PC-9 (cell line): ENCODE results near the gene TP53BP1. TPM values are rescaled to one million over a fixed set of nuclear protein-coding genes. Genes with fewer than 3 reads are reported as not detected.

Experiments used
- BruUV-seq: library from RNA; stranded (reverse); fragments of 400-500 nt; replicated peaks from 2 replicates; lab custom pipeline; 2021; lab: Mats Ljungman, UMichigan
- CTCF ChIA-PET: fragments of 300-600 bp; sonication (Branson Sonifier 250); formaldehyde crosslinking; loops from one replicate; lab custom pipeline; 2022; ENCODE audit warnings: antibody characterized with exemption; lab: Charles Lee
- POLR2A ChIA-PET: fragments of 300-600 bp; sonication (Branson Sonifier 250); formaldehyde crosslinking; loops from one replicate; lab custom pipeline; 2022; ENCODE audit warnings: antibody characterized with exemption; ENCODE audit not compliant: unreplicated experiment; lab: Charles Lee
- DNase-seq, 2 experiments: peaks; one replicate each; pipeline versions ENCODE4 v3.0.0 to v3.0.0-alpha.2; 2015 to 2022; ENCODE audit warnings: mixed read lengths in 1 of 2
- H2AFZ ChIP-seq: fragments of 200-600 bp; sonication (generic); 2 replicates; pipeline ENCODE4 v1.8.1; 2017; ENCODE audit warnings: antibody characterized with exemption
- H3F3A ChIP-seq: fragments of 200-600 bp; sonication (generic); 2 replicates; pipeline ENCODE4 v1.8.1; 2017; ENCODE audit warnings: antibody characterized with exemption, mild to moderate bottlenecking, low read depth; ENCODE audit not compliant: insufficient read depth
- H3K27ac ChIP-seq: fragments of 200-600 bp; sonication (generic); 2 replicates; pipeline ENCODE4 v1.6.1; 2016; ENCODE audit warnings: mixed run types
- H3K27me3 ChIP-seq: fragments of 200-600 bp; sonication (generic); 2 replicates; pipeline ENCODE4 v1.6.1; 2016; ENCODE audit warnings: low read depth, mixed run types; ENCODE audit not compliant: insufficient read depth
- H3K36me3 ChIP-seq: fragments of 200-600 bp; sonication (generic); 2 replicates; pipeline ENCODE4 v1.6.1; 2016; ENCODE audit warnings: low read depth, mixed run types
- H3K4me1 ChIP-seq: fragments of 200-600 bp; sonication (generic); replicated peaks from 2 replicates; pipeline ENCODE4 v1.6.1; 2016; ENCODE audit warnings: mixed run types; ENCODE audit not compliant: insufficient read depth
- H3K4me2 ChIP-seq: fragments of 200-600 bp; sonication (generic); 2 replicates; pipeline ENCODE4 v1.6.1; 2017; ENCODE audit warnings: mixed run types
- H3K4me3 ChIP-seq: fragments of 200-600 bp; sonication (generic); 2 replicates; pipeline ENCODE4 v1.6.1; 2016; ENCODE audit warnings: mixed run types
- H3K79me2 ChIP-seq: fragments of 200-600 bp; sonication (generic); 2 replicates; pipeline ENCODE4 v1.6.1; 2017; ENCODE audit warnings: low read depth, mixed run types
- H3K9me2 ChIP-seq: fragments of 200-600 bp; sonication (generic); 2 replicates; pipeline ENCODE4 v1.8.1; 2017; ENCODE audit warnings: mild to moderate bottlenecking; ENCODE audit not compliant: insufficient read depth
- H3K9me3 ChIP-seq: fragments of 200-600 bp; sonication (generic); 2 replicates; pipeline ENCODE4 v1.8.1; 2016; ENCODE audit warnings: low read depth; ENCODE audit not compliant: insufficient read depth
- H4K20me1 ChIP-seq: fragments of 200-600 bp; sonication (generic); 2 replicates; pipeline ENCODE4 v1.8.1; 2017; ENCODE audit not compliant: insufficient read depth
- EZH2 ChIP-seq: fragments of 200-600 bp; sonication (generic); IDR thresholded peaks from 2 replicates; pipeline ENCODE4 v1.8.0; 2017; ENCODE audit warnings: antibody characterized with exemption, low read depth
- intact Hi-C: fragments of 100-400 bp; cut with micrococcal nuclease; formaldehyde crosslinking; loops from one replicate; pipeline ENCODE4 v1.10.0; 2022; ENCODE audit not compliant: unreplicated experiment
- total RNA-seq: library from RNA; stranded (reverse); gene quantifications from 2 replicates; pipeline ENCODE4 v1.2.3, GENCODE V29; 2021
- TF ChIP-seq, protein P1 (sequence below): fragments of 200-600 bp; sonication (generic); conservative IDR thresholded peaks from 2 replicates; pipeline ENCODE4 v1.6.1; 2017; ENCODE audit warnings: mixed run types, antibody characterized with exemption, mild to moderate bottlenecking, moderate library complexity

TP53BP1 gene
- total RNA-seq, 1 experiment from 2014 or later: 66.8 TPM

- no TSS peak for BruUV-seq
- no peaks in the 10 kb centered on the region for H3K9me2 ChIP-seq
- CTCF ChIA-PET: no interaction called here
- no peak overlapping the region for H2AFZ ChIP-seq
- no peak overlapping the region for H3K27ac ChIP-seq
- no peaks in the 10 kb centered on the region for H3K79me2 ChIP-seq
- H3F3A ChIP-seq: peaks cover 10% of the 10 kb centered on the region; the same call in 1 of the 2 replicates
- no peak overlapping the region for H3K4me2 ChIP-seq
- POLR2A ChIA-PET: no interaction called here
- H3K4me3 ChIP-seq: no peak overlapping the region
- H3K9me3 ChIP-seq: no peaks in the 10 kb centered on the region
- TF ChIP-seq EZH2: no peak
- TF ChIP-seq, protein P1, sequence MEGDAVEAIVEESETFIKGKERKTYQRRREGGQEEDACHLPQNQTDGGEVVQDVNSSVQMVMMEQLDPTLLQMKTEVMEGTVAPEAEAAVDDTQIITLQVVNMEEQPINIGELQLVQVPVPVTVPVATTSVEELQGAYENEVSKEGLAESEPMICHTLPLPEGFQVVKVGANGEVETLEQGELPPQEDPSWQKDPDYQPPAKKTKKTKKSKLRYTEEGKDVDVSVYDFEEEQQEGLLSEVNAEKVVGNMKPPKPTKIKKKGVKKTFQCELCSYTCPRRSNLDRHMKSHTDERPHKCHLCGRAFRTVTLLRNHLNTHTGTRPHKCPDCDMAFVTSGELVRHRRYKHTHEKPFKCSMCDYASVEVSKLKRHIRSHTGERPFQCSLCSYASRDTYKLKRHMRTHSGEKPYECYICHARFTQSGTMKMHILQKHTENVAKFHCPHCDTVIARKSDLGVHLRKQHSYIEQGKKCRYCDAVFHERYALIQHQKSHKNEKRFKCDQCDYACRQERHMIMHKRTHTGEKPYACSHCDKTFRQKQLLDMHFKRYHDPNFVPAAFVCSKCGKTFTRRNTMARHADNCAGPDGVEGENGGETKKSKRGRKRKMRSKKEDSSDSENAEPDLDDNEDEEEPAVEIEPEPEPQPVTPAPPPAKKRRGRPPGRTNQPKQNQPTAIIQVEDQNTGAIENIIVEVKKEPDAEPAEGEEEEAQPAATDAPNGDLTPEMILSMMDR: no peak
- peaks cover 7% of the 10 kb centered on the region; the same call in 1 of the 2 replicates for H3K36me3 ChIP-seq
- no peak for DNase-seq
- H3K4me1 ChIP-seq: no peaks in the 10 kb centered on the region
- H3K27me3 ChIP-seq: no peaks in the 10 kb centered on the region
- intact Hi-C loops: no loop called here
- no peaks in the 10 kb centered on the region for H4K20me1 ChIP-seq
Measured at GRCh38 chr15:43406808-43407207, 86.1 kb downstream of the TP53BP1 start.

DNA sequence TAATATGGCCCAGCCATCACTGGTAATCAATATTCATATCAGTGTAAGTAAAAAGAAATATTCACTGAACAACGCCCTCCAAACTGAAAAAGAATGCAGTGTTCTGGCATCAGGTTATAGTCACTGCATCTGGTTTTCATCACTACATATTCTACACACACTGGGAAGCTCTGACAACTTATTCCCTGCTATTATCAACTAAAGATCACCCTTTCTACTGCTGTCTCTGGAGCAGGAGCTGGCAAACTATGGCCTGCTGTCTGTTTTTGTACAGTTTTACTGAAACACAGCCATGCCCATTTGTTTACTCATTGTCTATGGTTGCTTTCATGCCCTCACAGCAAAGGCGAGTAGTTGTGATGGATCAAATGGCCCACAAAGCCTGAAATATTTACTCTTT is 86.8 kb downstream of the TP53BP1 start:
- DNase-seq: no peak
- H3K27me3 ChIP-seq: no peaks in the 10 kb centered on the region
- H3K36me3 ChIP-seq: peaks cover 7% of the 10 kb centered on the region; the same call in 1 of the 2 replicates
- H3K27ac ChIP-seq: no peak overlapping the region
- no peaks in the 10 kb centered on the region for H3K79me2 ChIP-seq
- H3F3A ChIP-seq: peaks cover 10% of the 10 kb centered on the region; the same call in 1 of the 2 replicates
- CTCF ChIA-PET: no interaction called here
- H3K4me3 ChIP-seq: no peak overlapping the region
- intact Hi-C loops: no loop called here
- TF ChIP-seq, protein P1: no peak
- no peak for TF ChIP-seq EZH2
- no peak overlapping the region for H3K4me2 ChIP-seq
- H3K4me1 ChIP-seq: no peaks in the 10 kb centered on the region
- H3K9me3 ChIP-seq: no peaks in the 10 kb centered on the region
- no peaks in the 10 kb centered on the region for H3K9me2 ChIP-seq
- POLR2A ChIA-PET: no interaction called here
- H2AFZ ChIP-seq: no peak overlapping the region
- no TSS peak for BruUV-seq
- no peaks in the 10 kb centered on the region for H4K20me1 ChIP-seq

- intact Hi-C loops: no loop called here
- ChIA-PET POLR2A (no interaction called here), CTCF (no interaction called here)
- no peak overlapping the region for H3K4me3 ChIP-seq
- H3K4me2 ChIP-seq: no peak overlapping the region
- H2AFZ ChIP-seq: no peak overlapping the region
- no peaks in the 10 kb centered on the region for H3K9me3 ChIP-seq
- no TSS peak for BruUV-seq
- no peak for DNase-seq
- H3K79me2 ChIP-seq: no peaks in the 10 kb centered on the region
- no peaks in the 10 kb centered on the region for H3K27me3 ChIP-seq
- H3K27ac ChIP-seq: no peak overlapping the region
- no peaks in the 10 kb centered on the region for H3K4me1 ChIP-seq
- H3F3A ChIP-seq: peaks cover 10% of the 10 kb centered on the region; the same call in 1 of the 2 replicates
- TF ChIP-seq EZH2: no peak
- TF ChIP-seq, protein P1: no peak
- no peaks in the 10 kb centered on the region for H3K9me2 ChIP-seq
- peaks cover 7% of the 10 kb centered on the region; the same call in 1 of the 2 replicates for H3K36me3 ChIP-seq
- H4K20me1 ChIP-seq: no peaks in the 10 kb centered on the region
Measured at GRCh38 chr15:43404130-43404529, 88.8 kb downstream of the TP53BP1 start.
